ENCODE measurements around the gene MLF1.

MLF1 gene

DNA sequence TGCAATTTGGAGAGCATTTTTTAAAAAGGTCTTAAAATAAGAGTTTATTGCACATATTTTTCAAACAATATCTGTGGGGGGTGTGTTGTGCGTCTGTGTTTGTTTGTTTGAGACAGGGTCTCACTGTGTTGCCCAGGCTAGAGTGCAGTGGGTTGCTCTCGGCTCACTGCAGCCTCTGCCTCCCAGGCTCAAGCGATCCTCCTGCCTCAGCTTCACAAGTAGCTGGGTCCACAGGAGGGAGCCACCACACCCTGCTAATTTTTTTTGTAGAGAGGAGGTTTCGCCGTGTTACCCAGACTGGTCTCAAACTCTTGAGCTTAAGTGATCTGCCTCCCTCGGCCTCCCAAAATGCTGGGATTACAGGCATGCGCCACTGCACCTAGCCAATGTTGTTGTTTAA lies 2.7 kb downstream of the MLF1 start:
- TF ChIP-seq, protein P1, sequence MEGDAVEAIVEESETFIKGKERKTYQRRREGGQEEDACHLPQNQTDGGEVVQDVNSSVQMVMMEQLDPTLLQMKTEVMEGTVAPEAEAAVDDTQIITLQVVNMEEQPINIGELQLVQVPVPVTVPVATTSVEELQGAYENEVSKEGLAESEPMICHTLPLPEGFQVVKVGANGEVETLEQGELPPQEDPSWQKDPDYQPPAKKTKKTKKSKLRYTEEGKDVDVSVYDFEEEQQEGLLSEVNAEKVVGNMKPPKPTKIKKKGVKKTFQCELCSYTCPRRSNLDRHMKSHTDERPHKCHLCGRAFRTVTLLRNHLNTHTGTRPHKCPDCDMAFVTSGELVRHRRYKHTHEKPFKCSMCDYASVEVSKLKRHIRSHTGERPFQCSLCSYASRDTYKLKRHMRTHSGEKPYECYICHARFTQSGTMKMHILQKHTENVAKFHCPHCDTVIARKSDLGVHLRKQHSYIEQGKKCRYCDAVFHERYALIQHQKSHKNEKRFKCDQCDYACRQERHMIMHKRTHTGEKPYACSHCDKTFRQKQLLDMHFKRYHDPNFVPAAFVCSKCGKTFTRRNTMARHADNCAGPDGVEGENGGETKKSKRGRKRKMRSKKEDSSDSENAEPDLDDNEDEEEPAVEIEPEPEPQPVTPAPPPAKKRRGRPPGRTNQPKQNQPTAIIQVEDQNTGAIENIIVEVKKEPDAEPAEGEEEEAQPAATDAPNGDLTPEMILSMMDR (IDR thresholded peaks at IDR 0.05; ENCODE audit: low read depth, low read length, missing control alignments) = no peak
- no peak for DNase-seq (ENCODE audit: low read depth)
- no peak overlapping the region for H3K4me3 ChIP-seq (ENCODE audit: low read depth, low read length)

DNA sequence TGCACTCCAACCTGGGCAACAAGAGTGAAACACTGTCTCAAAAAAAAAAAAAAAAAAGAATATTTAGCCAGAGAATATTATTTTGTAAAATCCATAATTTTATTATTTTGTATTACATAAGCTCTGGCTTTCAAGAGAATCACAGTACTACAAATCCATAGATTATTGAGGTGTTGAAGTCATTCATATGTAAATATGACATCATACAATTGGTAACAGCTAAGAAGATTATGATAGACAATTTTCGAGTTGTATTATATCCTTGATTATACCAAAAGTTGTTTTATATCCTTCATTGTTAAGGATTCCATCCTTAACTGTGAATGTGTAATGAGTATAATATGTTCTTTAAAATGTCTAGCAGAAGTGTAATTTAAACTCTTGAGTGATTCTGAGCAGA lies 3.7 kb downstream of the MLF1 start:
- H3K4me3 ChIP-seq (ENCODE audit: low read depth, low read length) = no peak overlapping the region
- DNase-seq (ENCODE audit: low read depth) = no peak
- TF ChIP-seq, protein P1 (IDR thresholded peaks at IDR 0.05; ENCODE audit: low read depth, low read length, missing control alignments) = no peak

DNA sequence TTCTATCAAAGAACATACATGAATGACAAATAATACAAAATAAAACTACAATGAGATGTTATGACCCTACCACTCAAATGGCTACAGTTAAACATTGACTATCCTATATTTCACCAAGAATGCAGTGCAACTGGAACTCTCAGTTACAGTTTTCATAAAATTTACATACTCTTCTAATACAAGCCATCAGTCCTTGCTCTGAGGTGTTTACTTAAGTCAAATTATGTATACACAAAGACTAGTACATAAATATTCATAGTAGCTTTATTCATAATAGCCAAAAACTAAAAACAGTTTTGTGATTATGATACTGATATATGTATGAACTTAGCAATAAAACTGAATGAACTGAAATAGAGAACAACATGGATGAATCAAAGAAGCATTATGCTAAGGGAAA lies 19.2 kb downstream of the MLF1 start:
- TF ChIP-seq, protein P1 (IDR thresholded peaks at IDR 0.05; ENCODE audit: low read depth, low read length, missing control alignments) = no peak
- no peak for DNase-seq (ENCODE audit: low read depth)
- no peak overlapping the region for H3K4me3 ChIP-seq (ENCODE audit: low read depth, low read length)

DNA sequence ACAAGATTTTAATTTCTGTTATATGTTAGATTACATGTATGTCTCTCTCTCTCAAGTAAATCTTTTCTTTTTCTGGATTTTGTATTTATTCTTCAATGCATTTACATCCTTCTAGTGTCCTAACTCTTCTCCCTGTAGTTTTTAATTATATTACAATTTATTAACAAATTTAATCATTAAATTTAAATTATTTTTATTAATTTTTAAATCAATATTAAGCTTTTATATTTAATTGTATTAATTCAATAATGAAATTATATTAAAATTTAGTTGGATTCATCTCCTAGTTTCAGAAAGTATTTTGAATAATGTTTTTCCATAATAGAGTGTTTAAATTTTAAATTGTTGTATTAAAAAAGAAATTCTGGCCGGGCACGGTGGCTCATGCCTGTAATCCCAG lies 29.8 kb downstream of the MLF1 start:
- no peak overlapping the region for H3K4me3 ChIP-seq (ENCODE audit: low read depth, low read length)

DNA sequence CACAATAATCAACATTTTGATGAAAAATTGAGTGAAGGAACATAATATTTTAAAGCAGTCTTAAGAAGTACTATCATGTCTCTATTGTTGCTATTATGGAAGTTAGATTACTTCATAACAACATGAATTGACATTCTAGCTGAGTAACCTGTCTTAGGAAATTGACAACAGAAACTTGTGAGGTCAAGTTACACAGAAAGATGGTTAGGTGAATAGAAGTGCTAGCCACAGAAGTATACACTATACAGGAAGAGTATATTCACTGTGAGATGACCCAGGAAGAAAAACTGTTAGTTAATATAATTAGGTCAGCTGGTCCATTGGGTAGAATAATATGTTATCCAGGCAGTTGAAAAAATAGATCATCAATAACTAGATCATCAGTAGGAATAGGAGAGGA lies 31.2 kb downstream of the MLF1 start:
- TF ChIP-seq, protein P1 (IDR thresholded peaks at IDR 0.05; ENCODE audit: low read depth, low read length, missing control alignments) = no peak

More for the DNA sequence above, 29.8 kb downstream of the MLF1 start:
- DNase-seq (ENCODE audit: low read depth) = no peak
- TF ChIP-seq, protein P1 (IDR thresholded peaks at IDR 0.05; ENCODE audit: low read depth, low read length, missing control alignments) = no peak

DNA sequence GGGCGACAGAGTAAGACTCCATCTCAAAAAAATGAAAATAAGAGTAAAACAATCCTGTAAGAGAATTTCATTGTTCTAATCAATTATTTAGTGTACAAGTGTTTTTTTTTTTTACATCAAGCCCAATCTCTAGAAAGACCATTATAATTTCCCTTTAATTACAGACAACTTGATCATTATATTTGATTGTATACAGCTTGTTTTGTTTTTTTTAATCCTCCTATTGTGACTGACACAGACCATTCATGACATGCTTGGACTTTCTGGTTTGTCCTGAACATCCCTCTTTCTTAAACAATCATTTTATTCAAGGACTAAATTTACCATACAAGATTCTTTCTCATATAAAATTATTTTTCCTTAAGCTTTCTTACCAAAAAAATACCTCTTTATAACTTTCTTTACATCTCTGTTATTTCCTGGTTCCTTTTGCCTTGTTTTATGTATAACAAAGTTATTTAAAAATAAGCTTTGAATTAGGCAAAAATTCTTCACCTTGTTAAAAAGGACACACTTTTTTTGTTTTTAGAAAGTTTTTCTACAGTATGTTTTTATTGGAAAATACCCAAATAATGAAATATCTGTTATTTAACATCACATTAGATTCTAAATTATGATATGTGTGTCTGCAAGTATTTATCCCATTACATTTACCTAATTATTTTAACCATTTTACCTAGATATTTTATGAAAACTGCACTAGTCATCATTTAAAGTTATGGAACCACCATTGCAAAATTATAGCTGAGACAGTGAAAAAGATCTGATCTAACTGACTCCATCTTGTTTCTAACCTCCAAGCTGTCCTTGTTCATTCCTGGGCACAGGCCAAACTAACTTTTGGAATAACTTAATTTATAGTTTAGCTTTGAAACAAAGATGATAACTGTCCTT lies 47.2 kb downstream of the MLF1 start:
- TF ChIP-seq, protein P1 (IDR thresholded peaks at IDR 0.05; ENCODE audit: low read depth, low read length, missing control alignments) = no peak
- no peak for DNase-seq (ENCODE audit: low read depth)
- H3K4me3 ChIP-seq (ENCODE audit: low read depth, low read length) = no peak overlapping the region

More for the DNA sequence above, 31.2 kb downstream of the MLF1 start:
- no peak for DNase-seq (ENCODE audit: low read depth)
- no peak overlapping the region for H3K4me3 ChIP-seq (ENCODE audit: low read depth, low read length)

DNA sequence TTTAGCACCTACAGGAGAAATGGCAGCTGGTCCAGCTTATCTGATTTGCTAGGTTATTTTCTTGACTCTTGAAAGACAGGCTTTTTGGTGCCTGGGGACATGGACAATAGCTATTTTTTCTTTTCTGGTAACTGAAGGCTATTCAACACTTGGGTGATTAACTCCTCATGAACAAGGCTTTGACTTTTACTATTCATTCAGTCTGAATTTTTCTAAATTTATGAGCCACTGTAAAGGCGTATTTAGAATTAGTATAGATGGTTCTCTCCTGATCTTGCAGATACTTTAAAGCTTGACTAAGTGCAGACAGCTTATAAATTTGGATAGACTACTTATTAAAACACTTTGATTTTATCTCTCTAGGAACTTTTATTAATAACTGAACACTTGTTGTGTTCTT lies 54.9 kb downstream of the MLF1 start:
- no peak overlapping the region for H3K4me3 ChIP-seq (ENCODE audit: low read depth, low read length)
- no peak for DNase-seq (ENCODE audit: low read depth)
- TF ChIP-seq, protein P1 (IDR thresholded peaks at IDR 0.05; ENCODE audit: low read depth, low read length, missing control alignments) = no peak
